ENCODE measurements around the gene SMARCD1. TPM values are rescaled to one million over a fixed set of nuclear protein-coding genes. Genes with fewer than 3 reads are reported as not detected.

Gene SMARCD1
- total RNA-seq, 1 donor from 2014 or later = 61.4 TPM

GRCh38 chr12:50103767-50104321 lies 18.7 kb downstream of the SMARCD1 start, which contains the start of gene GPD1:
Gene GPD1 (plus strand): TSS chr12:50104008. CDS start chr12:50104051, 43 bp downstream.
- DNase-seq (ENCODE audit: extremely low spot score, unreplicated experiment) = no peak
- Mint-ChIP-seq H3K4me3 (ENCODE audit: unreplicated experiment) (no peak within 1 kb of the TSS), H3K27me3 (ENCODE audit: unreplicated experiment) (no peaks in the 10 kb centered on the region), H3K4me1 (ENCODE audit: unreplicated experiment) (peaks cover 9% of the 10 kb centered on the region), H3K27ac (ENCODE audit: unreplicated experiment) (no peak within 1 kb of the TSS), H3K9me3 (ENCODE audit: unreplicated experiment) (no peaks in the 10 kb centered on the region), H3K36me3 (ENCODE audit: unreplicated experiment) (peaks cover 14% of the 10 kb centered on the region)
- TF ChIP-seq CTCF (IDR thresholded peaks at IDR 0.05) = no peak

GRCh38 chr12:50104417-50105366 lies 19.6 kb downstream of the SMARCD1 start:
- no peak overlapping the region for H3K4me3 Mint-ChIP-seq (ENCODE audit: unreplicated experiment)
- DNase-seq (ENCODE audit: extremely low spot score, unreplicated experiment) = no peak
- H3K36me3 Mint-ChIP-seq (ENCODE audit: unreplicated experiment) = peaks cover 7% of the 10 kb centered on the region
- H3K27me3 Mint-ChIP-seq (ENCODE audit: unreplicated experiment) = no peaks in the 10 kb centered on the region
- peaks cover 5% of the 10 kb centered on the region for H3K4me1 Mint-ChIP-seq (ENCODE audit: unreplicated experiment)
- H3K9me3 Mint-ChIP-seq (ENCODE audit: unreplicated experiment) = no peaks in the 10 kb centered on the region
- H3K27ac Mint-ChIP-seq (ENCODE audit: unreplicated experiment) = no peak overlapping the region
- no peak for TF ChIP-seq CTCF (IDR thresholded peaks at IDR 0.05)

GRCh38 chr12:50105913-50106450 lies 20.8 kb downstream of the SMARCD1 start:
- TF ChIP-seq CTCF (IDR thresholded peaks at IDR 0.05) = no peak
- peaks cover 17% of the 10 kb centered on the region for H3K4me1 Mint-ChIP-seq (ENCODE audit: unreplicated experiment)
- H3K27me3 Mint-ChIP-seq (ENCODE audit: unreplicated experiment) = no peaks in the 10 kb centered on the region
- DNase-seq (ENCODE audit: extremely low spot score, unreplicated experiment) = no peak
- H3K27ac Mint-ChIP-seq (ENCODE audit: unreplicated experiment) = no peak overlapping the region
- H3K9me3 Mint-ChIP-seq (ENCODE audit: unreplicated experiment) = no peaks in the 10 kb centered on the region
- H3K4me3 Mint-ChIP-seq (ENCODE audit: unreplicated experiment) = no peak overlapping the region
- H3K36me3 Mint-ChIP-seq (ENCODE audit: unreplicated experiment) = peaks cover 7% of the 10 kb centered on the region

- H3K4me1 Mint-ChIP-seq (ENCODE audit: unreplicated experiment) = peaks cover 22% of the 10 kb centered on the region
- no peak overlapping the region for H3K4me3 Mint-ChIP-seq (ENCODE audit: unreplicated experiment)
- no peaks in the 10 kb centered on the region for H3K27me3 Mint-ChIP-seq (ENCODE audit: unreplicated experiment)
- H3K36me3 Mint-ChIP-seq (ENCODE audit: unreplicated experiment) = peaks cover 3% of the 10 kb centered on the region
- no peak overlapping the region for H3K27ac Mint-ChIP-seq (ENCODE audit: unreplicated experiment)
- TF ChIP-seq CTCF (IDR thresholded peaks at IDR 0.05) = no peak
- no peaks in the 10 kb centered on the region for H3K9me3 Mint-ChIP-seq (ENCODE audit: unreplicated experiment)
- no peak for DNase-seq (ENCODE audit: extremely low spot score, unreplicated experiment)
Measured at GRCh38 chr12:50106907-50107306, 21.8 kb downstream of the SMARCD1 start.
